ENCODE data around the gene FGF1. TPM values are rescaled to one million over a fixed set of nuclear protein-coding genes. Genes with fewer than 3 reads are reported as not detected.

Gene FGF1
- total RNA-seq, 3 donors from 2014 or later (not counting 1 experiment from before 2014, with no cell fraction given) = not detected

DNA sequence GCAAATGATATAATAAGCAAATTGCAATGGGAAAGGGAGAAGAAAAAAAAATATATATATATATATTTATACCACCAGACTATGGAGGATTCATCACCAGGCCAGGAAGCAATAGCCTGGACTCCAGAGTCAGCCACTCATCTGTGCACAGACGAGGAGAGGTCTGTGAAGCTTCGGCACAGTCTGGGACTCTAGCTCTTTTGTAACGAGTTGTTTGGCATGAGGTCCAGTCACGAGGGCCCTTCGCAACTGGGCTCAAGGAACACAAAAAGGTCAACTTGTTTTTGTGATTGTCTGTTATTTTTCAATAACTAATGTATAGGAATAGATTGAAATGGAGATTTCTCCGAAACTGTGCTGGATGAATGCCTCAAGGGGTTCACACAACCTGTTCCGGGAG is 14.7 kb upstream of the FGF1 start:
- no peaks in the 10 kb centered on the region for H3K36me3 ChIP-seq (ENCODE audit: control insufficient read depth, insufficient read depth, low read length)
- Mint-ChIP-seq H3K4me1 (no peaks in the 10 kb centered on the region), H3K27me3 (ENCODE audit: low read depth in 2 of 2) (peaks cover 8 to 28% of the 10 kb centered on the region in 2 donors), H3K9me3 (no peaks in the 10 kb centered on the region), H3K36me3 (no peaks in the 10 kb centered on the region), H3K4me3 (no peak overlapping the region), H3K27ac (no peak overlapping the region)
- H3K4me1 ChIP-seq (ENCODE audit: control insufficient read depth, insufficient read depth, low read length) = no peaks in the 10 kb centered on the region
- H3K27ac ChIP-seq (ENCODE audit: low read length) = no peak overlapping the region
- DNase-seq = no peak
- intact Hi-C loops (cut with micrococcal nuclease) = no loop called here
- no peak for ATAC-seq
- no peaks in the 10 kb centered on the region for H3K27me3 ChIP-seq (ENCODE audit: control insufficient read depth, insufficient read depth, low read length)
- H3K4me3 ChIP-seq (ENCODE audit: low read length) = no peak overlapping the region
- TF ChIP-seq, protein P1, sequence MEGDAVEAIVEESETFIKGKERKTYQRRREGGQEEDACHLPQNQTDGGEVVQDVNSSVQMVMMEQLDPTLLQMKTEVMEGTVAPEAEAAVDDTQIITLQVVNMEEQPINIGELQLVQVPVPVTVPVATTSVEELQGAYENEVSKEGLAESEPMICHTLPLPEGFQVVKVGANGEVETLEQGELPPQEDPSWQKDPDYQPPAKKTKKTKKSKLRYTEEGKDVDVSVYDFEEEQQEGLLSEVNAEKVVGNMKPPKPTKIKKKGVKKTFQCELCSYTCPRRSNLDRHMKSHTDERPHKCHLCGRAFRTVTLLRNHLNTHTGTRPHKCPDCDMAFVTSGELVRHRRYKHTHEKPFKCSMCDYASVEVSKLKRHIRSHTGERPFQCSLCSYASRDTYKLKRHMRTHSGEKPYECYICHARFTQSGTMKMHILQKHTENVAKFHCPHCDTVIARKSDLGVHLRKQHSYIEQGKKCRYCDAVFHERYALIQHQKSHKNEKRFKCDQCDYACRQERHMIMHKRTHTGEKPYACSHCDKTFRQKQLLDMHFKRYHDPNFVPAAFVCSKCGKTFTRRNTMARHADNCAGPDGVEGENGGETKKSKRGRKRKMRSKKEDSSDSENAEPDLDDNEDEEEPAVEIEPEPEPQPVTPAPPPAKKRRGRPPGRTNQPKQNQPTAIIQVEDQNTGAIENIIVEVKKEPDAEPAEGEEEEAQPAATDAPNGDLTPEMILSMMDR (IDR thresholded peaks at IDR 0.05) = no peak
- H3K9me3 ChIP-seq (ENCODE audit: control insufficient read depth, insufficient read depth, low read length) = no peaks in the 10 kb centered on the region
- WGBS (ENCODE audit: insufficient coverage) = 92% methylated on average over 5 of the region's 7 CpGs

DNA sequence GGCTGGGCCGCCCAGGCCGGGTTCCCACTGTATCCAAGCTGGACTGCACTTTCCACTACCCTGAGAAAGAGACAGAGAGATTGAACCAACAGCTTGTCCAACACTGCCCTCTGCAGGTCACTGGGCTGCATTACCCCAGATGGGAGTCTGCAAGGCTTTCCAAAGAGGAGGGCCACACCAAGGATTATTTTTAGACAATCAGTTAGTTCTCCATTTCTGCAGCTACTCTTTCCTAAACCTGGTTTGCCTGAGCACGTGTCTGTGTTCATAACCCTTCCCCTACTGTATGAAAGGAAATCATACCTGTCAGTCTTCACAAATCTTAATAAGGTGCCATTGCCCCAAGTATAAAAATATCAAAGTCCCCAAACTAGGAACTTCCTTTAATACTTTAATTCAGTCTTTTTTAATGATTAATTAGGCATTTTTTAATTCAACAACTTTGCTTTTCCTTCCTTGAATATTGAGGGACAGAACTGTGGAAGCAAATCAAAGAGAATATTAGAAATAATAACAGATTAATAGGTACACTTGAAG is 13.4 kb upstream of the FGF1 start:
- TF ChIP-seq, protein P1 (IDR thresholded peaks at IDR 0.05) = peak; percentile 90
- Mint-ChIP-seq H3K9me3 (no peaks in the 10 kb centered on the region), H3K27ac (no peak overlapping the region), H3K4me3 (no peak overlapping the region), H3K36me3 (no peaks in the 10 kb centered on the region), H3K4me1 (no peaks in the 10 kb centered on the region), H3K27me3 (ENCODE audit: low read depth in 2 of 2) (peaks cover 0 to 17% of the 10 kb centered on the region in 2 donors)
- H3K9me3 ChIP-seq (ENCODE audit: control insufficient read depth, insufficient read depth, low read length) = no peaks in the 10 kb centered on the region
- H3K36me3 ChIP-seq (ENCODE audit: control insufficient read depth, insufficient read depth, low read length) = no peaks in the 10 kb centered on the region
- no peaks in the 10 kb centered on the region for H3K4me1 ChIP-seq (ENCODE audit: control insufficient read depth, insufficient read depth, low read length)
- peak; percentile 64 to 85 for DNase-seq
- no peak overlapping the region for H3K4me3 ChIP-seq (ENCODE audit: low read length)
- ATAC-seq = peak; percentile 88 to 97 (median 88)
- no peak overlapping the region for H3K27ac ChIP-seq (ENCODE audit: low read length)
- 20% methylated on average over 3 of the region's 3 CpGs for WGBS (ENCODE audit: insufficient coverage)
- no peaks in the 10 kb centered on the region for H3K27me3 ChIP-seq (ENCODE audit: control insufficient read depth, insufficient read depth, low read length)
- intact Hi-C loops (cut with micrococcal nuclease) = loop anchor here (1.0 to 5.0 kb wide), 4 partner anchors 44 to 707 kb away; no protein-coding TSS in a partner anchor

DNA sequence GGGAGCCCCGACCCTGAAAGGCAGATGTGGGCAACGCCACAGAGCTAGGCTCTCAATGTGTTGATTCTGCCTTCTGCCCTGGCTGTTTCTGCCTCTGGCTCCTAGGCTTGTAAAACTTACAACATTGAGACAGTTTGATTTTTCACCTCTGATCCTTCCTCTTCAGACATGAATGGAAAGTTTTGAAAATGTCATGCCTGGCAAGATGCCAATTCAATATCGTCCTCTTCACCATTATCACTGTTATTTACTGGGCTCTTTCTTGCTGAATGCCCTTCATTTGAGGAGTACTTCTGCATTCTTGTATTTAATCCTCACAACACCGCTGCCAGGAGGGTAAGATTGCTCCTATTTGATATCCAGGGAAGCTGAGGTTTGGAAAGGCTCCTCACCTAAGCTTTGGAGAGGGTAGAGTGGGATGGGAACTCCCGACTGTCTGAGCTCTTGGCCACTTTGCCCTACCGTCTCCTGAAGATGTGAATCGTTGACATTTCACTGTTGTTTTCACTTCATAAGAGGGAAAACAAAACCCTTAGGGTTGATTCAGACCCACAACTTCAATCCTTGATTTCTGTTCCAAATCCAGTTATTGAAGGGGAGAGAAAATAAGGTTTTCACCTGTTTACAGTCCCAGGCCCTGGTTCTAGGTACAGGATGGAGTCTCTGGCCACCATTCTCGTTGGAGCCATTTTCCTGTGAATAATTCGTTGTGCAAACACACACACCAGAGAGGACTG is 12.7 kb upstream of the FGF1 start:
- TF ChIP-seq, protein P1 (IDR thresholded peaks at IDR 0.05) = no peak
- Histone ChIP-seq H3K9me3 (ENCODE audit: control insufficient read depth, insufficient read depth, low read length) (no peaks in the 10 kb centered on the region), H3K27ac (ENCODE audit: low read length) (no peak overlapping the region), H3K36me3 (ENCODE audit: control insufficient read depth, insufficient read depth, low read length) (no peaks in the 10 kb centered on the region), H3K4me1 (ENCODE audit: control insufficient read depth, insufficient read depth, low read length) (no peaks in the 10 kb centered on the region), H3K4me3 (ENCODE audit: low read length) (no peak overlapping the region), H3K27me3 (ENCODE audit: control insufficient read depth, insufficient read depth, low read length) (no peaks in the 10 kb centered on the region)
- WGBS (ENCODE audit: insufficient coverage) = 78% methylated on average over 8 of the region's 9 CpGs
- Mint-ChIP-seq H3K36me3 (no peaks in the 10 kb centered on the region), H3K4me3 (no peak overlapping the region), H3K27ac (no peak overlapping the region), H3K9me3 (no peaks in the 10 kb centered on the region), H3K27me3 (ENCODE audit: low read depth in 2 of 2) (peaks cover under 1 to 17% of the 10 kb centered on the region in 2 donors), H3K4me1 (no peaks in the 10 kb centered on the region)
- ATAC-seq (no peak), DNase-seq (no peak)
- intact Hi-C loops (cut with micrococcal nuclease) = loop anchor here (1.0 to 5.0 kb wide), 4 partner anchors 43 to 706 kb away; no protein-coding TSS in a partner anchor
